GM19324 (cell line): ENCODE results near the gene SLC35B1.
"Not testable (repeated sequence)": the region's sequence is repeated elsewhere in the genome, so short reads cannot be mapped to it uniquely, and the experiment has no call there.

Source experiments
- ATAC-seq: cut with Tn5 transposase; IDR thresholded peaks from one replicate; pipeline ENCODE4 v1.9.1; 2021; ENCODE audit warnings: mild to moderate bottlenecking, moderate library complexity; ENCODE audit not compliant: unreplicated experiment, low FRiP score

SLC35B1 gene

GRCh38 chr17:49734515-49735490 is 27.0 kb upstream of the SLC35B1 start:
- ATAC-seq = no peak

GRCh38 chr17:49731435-49731831 is 23.7 kb upstream of the SLC35B1 start:
- ATAC-seq = no peak

- ATAC-seq = no peak
Measured at GRCh38 chr17:49730785-49731434, 23.1 kb upstream of the SLC35B1 start.

GRCh38 chr17:49730078-49730784 is 22.5 kb upstream of the SLC35B1 start:
- ATAC-seq = no peak

GRCh38 chr17:49729069-49729468 is 21.3 kb upstream of the SLC35B1 start:
- ATAC-seq = no peak

- ATAC-seq = no peak
Measured at GRCh38 chr17:49728425-49728824, 20.7 kb upstream of the SLC35B1 start.

- ATAC-seq = no peak
Measured at GRCh38 chr17:49727380-49727779, 19.6 kb upstream of the SLC35B1 start.

- ATAC-seq = no peak
Measured at GRCh38 chr17:49725452-49726130, 17.8 kb upstream of the SLC35B1 start.

GRCh38 chr17:49724552-49724951 is 16.8 kb upstream of the SLC35B1 start:
- not testable (repeated sequence) for ATAC-seq

GRCh38 chr17:49723423-49723822 is 15.7 kb upstream of the SLC35B1 start:
- no peak for ATAC-seq

GRCh38 chr17:49722066-49722465 is 14.3 kb upstream of the SLC35B1 start:
- ATAC-seq = no peak

- no peak for ATAC-seq
Measured at GRCh38 chr17:49717371-49717861, 9.7 kb upstream of the SLC35B1 start.

- ATAC-seq = no peak
Measured at GRCh38 chr17:49716668-49717364, 9.1 kb upstream of the SLC35B1 start.

GRCh38 chr17:49715717-49716279 is 8.0 kb upstream of the SLC35B1 start:
- no peak for ATAC-seq

- no peak for ATAC-seq
Measured at GRCh38 chr17:49715216-49715615, 7.5 kb upstream of the SLC35B1 start.

GRCh38 chr17:49708515-49709183 is 885 bp upstream of the SLC35B1 start:
- ATAC-seq = no peak

- no peak for ATAC-seq
Measured at GRCh38 chr17:49707246-49707607, 537 bp downstream of the SLC35B1 start.

- no peak for ATAC-seq
Measured at GRCh38 chr17:49705254-49705653, 2.5 kb downstream of the SLC35B1 start.
